ENCODE measurements around the gene EGFR.

DNA sequence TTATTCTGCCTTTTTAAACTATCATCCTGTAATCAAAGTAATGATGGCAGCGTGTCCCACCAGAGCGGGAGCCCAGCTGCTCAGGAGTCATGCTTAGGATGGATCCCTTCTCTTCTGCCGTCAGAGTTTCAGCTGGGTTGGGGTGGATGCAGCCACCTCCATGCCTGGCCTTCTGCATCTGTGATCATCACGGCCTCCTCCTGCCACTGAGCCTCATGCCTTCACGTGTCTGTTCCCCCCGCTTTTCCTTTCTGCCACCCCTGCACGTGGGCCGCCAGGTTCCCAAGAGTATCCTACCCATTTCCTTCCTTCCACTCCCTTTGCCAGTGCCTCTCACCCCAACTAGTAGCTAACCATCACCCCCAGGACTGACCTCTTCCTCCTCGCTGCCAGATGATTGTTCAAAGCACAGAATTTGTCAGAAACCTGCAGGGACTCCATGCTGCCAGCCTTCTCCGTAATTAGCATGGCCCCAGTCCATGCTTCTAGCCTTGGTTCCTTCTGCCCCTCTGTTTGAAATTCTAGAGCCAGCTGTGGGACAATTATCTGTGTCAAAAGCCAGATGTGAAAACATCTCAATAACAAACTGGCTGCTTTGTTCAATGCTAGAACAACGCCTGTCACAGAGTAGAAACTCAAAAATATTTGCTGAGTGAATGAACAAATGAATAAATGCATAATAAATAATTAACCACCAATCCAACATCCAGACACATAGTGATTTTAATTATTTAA is 151.7 kb downstream of the EGFR start:
- TF ChIP-seq, protein P1, sequence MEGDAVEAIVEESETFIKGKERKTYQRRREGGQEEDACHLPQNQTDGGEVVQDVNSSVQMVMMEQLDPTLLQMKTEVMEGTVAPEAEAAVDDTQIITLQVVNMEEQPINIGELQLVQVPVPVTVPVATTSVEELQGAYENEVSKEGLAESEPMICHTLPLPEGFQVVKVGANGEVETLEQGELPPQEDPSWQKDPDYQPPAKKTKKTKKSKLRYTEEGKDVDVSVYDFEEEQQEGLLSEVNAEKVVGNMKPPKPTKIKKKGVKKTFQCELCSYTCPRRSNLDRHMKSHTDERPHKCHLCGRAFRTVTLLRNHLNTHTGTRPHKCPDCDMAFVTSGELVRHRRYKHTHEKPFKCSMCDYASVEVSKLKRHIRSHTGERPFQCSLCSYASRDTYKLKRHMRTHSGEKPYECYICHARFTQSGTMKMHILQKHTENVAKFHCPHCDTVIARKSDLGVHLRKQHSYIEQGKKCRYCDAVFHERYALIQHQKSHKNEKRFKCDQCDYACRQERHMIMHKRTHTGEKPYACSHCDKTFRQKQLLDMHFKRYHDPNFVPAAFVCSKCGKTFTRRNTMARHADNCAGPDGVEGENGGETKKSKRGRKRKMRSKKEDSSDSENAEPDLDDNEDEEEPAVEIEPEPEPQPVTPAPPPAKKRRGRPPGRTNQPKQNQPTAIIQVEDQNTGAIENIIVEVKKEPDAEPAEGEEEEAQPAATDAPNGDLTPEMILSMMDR (IDR thresholded peaks at IDR 0.05; ENCODE audit: poor library complexity, severe bottlenecking): no peak
- TF ChIP-seq TAF1 (IDR thresholded peaks at IDR 0.05; ENCODE audit: low read depth) (no peak), POLR2AphosphoS5 (IDR thresholded peaks at IDR 0.05) (no peak), EZH2 (IDR thresholded peaks at IDR 0.05; ENCODE audit: borderline replicate concordance, insufficient read depth, low read length, poor library complexity, severe bottlenecking) (no peak), RAD21 (conservative IDR thresholded peaks at IDR 0.05) (no peak), SMC3 (conservative IDR thresholded peaks at IDR 0.05; ENCODE audit: poor library complexity) (no peak), MXI1 (conservative IDR thresholded peaks at IDR 0.05; ENCODE audit: poor library complexity, severe bottlenecking) (no peak)
- TF ChIP-seq, protein P2, sequence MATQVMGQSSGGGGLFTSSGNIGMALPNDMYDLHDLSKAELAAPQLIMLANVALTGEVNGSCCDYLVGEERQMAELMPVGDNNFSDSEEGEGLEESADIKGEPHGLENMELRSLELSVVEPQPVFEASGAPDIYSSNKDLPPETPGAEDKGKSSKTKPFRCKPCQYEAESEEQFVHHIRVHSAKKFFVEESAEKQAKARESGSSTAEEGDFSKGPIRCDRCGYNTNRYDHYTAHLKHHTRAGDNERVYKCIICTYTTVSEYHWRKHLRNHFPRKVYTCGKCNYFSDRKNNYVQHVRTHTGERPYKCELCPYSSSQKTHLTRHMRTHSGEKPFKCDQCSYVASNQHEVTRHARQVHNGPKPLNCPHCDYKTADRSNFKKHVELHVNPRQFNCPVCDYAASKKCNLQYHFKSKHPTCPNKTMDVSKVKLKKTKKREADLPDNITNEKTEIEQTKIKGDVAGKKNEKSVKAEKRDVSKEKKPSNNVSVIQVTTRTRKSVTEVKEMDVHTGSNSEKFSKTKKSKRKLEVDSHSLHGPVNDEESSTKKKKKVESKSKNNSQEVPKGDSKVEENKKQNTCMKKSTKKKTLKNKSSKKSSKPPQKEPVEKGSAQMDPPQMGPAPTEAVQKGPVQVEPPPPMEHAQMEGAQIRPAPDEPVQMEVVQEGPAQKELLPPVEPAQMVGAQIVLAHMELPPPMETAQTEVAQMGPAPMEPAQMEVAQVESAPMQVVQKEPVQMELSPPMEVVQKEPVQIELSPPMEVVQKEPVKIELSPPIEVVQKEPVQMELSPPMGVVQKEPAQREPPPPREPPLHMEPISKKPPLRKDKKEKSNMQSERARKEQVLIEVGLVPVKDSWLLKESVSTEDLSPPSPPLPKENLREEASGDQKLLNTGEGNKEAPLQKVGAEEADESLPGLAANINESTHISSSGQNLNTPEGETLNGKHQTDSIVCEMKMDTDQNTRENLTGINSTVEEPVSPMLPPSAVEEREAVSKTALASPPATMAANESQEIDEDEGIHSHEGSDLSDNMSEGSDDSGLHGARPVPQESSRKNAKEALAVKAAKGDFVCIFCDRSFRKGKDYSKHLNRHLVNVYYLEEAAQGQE (IDR thresholded peaks at IDR 0.05; ENCODE audit: borderline replicate concordance): no peak

Data from neural cell (in vitro differentiated cells).